Epithelial cell of proximal tubule (primary cell): Measurements from ENCODE around the gene PSMD14. TPM values are rescaled to one million over a fixed set of nuclear protein-coding genes. Genes with fewer than 3 reads are reported as not detected.

Experiments
- DNase-seq: peaks from one replicate; pipeline ENCODE4 v3.0.0-alpha.2; 2011; ENCODE audit warnings: low read depth
- H3K4me3 ChIP-seq: 2 replicates; pipeline ENCODE4 v1.5.1; 2011; ENCODE audit warnings: low read depth, mild to moderate bottlenecking, low read length
- total RNA-seq: library from RNA; depleted of rRNA; stranded (reverse); fragments of >200 nt; gene quantifications from 2 replicates; pipeline ENCODE4 v1.2.3, GENCODE V29; 2015
- TF ChIP-seq, protein P1 (sequence below): conservative IDR thresholded peaks from 2 replicates; pipeline ENCODE4 v1.5.1; 2012; ENCODE audit warnings: low read depth, mild to moderate bottlenecking, low read length

PSMD14 gene
- total RNA-seq, 1 donor from 2014 or later: 123 TPM

GRCh38 chr2:161283926-161284325 lies 24.3 kb upstream of the PSMD14 start:
- TF ChIP-seq, protein P1, sequence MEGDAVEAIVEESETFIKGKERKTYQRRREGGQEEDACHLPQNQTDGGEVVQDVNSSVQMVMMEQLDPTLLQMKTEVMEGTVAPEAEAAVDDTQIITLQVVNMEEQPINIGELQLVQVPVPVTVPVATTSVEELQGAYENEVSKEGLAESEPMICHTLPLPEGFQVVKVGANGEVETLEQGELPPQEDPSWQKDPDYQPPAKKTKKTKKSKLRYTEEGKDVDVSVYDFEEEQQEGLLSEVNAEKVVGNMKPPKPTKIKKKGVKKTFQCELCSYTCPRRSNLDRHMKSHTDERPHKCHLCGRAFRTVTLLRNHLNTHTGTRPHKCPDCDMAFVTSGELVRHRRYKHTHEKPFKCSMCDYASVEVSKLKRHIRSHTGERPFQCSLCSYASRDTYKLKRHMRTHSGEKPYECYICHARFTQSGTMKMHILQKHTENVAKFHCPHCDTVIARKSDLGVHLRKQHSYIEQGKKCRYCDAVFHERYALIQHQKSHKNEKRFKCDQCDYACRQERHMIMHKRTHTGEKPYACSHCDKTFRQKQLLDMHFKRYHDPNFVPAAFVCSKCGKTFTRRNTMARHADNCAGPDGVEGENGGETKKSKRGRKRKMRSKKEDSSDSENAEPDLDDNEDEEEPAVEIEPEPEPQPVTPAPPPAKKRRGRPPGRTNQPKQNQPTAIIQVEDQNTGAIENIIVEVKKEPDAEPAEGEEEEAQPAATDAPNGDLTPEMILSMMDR: no peak
- DNase-seq: no peak
- H3K4me3 ChIP-seq: no peak overlapping the region

GRCh38 chr2:161303535-161304050 lies 4.6 kb upstream of the PSMD14 start:
- H3K4me3 ChIP-seq: no peak overlapping the region
- no peak for DNase-seq
- TF ChIP-seq, protein P1: no peak

DNA sequence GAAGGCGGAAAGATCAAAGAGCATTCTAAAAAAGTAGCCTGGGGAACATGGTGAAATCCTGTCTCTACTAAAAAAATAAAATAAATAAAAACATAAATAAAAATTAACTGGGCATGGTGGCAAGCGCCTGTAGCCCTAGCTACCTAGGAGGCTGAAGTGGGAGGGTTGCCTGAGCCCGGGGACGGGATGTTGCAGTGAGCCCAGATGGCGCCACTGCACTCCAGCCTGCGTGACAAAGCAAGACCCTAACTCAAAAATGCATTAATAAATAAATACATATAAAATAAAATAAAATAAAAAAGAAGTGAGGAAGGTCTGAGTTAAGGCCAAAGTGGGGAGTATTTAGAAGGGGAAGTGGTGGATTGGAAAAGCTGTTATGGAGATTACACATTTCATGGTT lies 1.3 kb upstream of the PSMD14 start:
- no peak for DNase-seq
- TF ChIP-seq, protein P1: no peak
- H3K4me3 ChIP-seq: no peak overlapping the region

DNA sequence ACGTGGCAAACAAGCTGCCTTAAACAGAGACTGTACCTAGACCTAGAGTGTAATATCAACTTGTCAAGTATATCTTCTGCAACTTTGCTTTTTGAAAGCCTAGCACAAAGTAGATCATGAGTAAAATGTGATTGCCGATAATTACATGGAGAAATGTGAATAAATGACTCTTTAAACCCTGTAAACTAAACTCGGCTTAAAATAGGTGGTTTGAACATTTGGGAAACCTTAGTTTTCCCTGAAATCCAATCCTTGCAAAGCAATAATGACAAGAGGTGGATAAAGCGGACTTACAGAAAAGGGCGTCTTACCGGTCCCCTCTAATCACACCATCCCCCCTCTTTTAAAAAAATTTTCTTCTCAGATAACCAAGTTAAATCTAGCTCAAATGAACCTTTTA lies 549 bp upstream of the PSMD14 start:
- H3K4me3 ChIP-seq: peak overlapping the region; percentile 85
- TF ChIP-seq, protein P1: no peak
- DNase-seq: no peak

DNA sequence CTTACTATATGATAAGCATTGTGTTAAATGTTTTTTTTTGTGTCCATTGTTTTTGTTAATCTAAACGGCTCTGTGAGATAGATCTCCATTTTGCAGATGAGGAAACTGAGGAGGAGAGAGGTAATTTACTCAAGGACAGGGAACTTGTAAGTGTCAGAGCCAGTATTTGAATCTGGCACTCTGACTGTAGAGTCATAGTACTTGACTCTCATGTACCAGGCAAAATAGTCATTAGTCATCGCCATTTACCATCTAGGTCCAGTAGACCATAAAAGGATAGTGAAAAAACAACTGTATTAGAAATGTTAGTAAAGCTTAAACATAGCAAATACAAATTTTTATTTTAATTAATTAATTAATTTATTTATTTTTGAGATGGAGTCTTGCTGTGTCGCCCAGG lies 4.8 kb downstream of the PSMD14 start:
- DNase-seq: peak; percentile 42
- TF ChIP-seq, protein P1: no peak
- no peak overlapping the region for H3K4me3 ChIP-seq

- no peak overlapping the region for H3K4me3 ChIP-seq
- DNase-seq: no peak
- TF ChIP-seq, protein P1: no peak
These were observed 7.2 kb downstream of the PSMD14 start for GRCh38 chr2:161315380-161315779.

DNA sequence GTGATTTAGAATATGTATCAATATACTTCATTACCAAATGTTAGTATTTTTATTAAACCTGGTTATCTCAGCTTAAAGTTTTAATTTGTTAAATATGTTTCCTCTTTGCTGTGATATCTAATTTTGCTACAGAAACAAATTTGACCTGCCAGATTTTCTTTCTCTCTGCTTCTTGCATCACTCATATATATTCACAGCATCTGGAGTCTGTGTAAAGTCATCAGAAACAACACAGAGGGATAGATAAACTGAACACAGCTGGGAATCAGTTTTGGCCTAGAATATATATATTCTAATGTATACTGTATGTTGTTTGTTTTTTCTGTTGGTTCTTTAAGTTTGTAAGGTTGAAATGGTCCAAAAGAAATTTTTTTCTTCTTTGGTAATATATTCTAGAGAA lies 8.5 kb downstream of the PSMD14 start:
- H3K4me3 ChIP-seq: no peak overlapping the region
- no peak for DNase-seq
- TF ChIP-seq, protein P1: no peak
